Stimulated activated CD4-positive, alpha-beta T cell treated with anti-CD3 and anti-CD28 coated beads, Interleukin-12 subunit alpha, Interleukin-12 subunit beta, amount 100 ng/mL, for 4 hours (primary cell): ENCODE results near the gene HLA-F.

ENCODE experiments used
- DNase-seq: peaks from one replicate; pipeline ENCODE4 v3.0.0-alpha.2; 2020

HLA-F gene

DNA sequence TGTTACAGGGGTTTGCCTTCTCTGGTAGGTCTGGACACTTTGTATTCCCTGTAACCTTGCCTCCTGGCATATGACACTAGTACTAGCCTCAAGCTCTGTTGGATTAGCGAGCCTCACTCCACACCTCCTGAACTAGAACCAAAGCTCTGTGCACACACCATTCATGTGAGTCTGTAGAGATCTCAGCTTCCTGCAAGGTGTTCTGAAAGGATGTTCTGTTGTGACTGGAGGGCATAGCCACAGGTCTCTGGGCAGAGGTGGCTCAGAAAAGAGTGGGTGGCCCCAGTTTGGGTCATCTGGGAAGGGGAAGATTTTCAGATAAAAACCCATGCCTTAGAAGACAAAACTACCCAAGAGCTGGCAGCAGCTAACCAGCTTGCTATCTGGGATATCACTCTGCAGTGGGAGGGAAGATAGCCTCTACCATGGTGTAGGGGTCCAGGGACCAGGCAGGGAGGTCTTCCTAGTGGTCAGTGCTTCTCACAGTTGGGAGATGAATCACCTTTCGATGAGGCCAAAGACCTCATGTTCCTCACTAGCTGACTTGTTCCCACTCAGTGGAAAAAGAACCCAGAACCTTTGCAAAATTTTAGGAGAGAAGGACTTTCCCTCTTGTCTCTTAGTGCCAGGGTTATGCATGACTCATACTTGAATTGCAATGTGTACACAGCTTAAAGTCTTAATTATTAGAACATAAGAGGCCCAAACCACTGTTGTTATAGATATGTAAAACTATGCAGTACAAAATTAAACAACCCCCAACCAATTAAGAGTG lies 41.4 kb downstream of the HLA-F start:
- no peak for DNase-seq

DNA sequence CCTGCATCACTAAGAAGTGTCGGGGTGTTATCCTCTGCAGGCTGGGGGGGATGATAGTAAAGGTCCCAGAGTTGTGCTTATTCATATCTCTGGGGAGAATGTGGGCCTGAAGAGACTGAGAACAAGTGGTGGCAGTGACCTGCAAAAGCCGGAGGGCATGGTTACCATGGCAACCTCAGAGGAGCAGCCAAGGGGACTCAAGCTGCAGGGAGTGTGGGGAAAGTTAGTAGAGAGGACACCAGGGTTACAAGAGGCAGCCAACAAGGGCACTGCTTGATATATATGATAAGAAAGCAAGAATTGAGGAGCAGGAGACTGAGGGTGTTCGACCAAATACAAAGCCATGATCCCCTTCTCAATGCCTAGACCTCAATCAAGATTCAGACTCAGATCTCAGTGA lies 46.1 kb downstream of the HLA-F start:
- DNase-seq: no peak

DNA sequence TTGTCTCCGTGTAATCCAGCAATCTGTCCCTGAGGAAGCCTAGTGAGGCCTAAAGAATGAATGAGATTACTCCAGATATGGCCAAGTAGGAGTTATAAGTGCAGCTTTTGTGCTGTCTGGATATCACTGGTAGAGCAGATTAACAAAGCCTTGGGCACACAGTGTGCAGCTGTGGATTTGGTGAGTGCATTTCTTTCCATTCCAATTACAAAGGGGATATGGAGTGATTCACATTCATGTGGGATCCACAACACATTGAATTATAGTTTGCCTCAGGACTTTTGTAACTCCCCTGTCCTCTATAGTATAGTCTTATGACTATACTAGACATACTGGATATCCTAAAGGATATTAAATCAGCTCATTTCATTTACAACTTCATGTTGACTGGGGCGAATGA lies 47.1 kb downstream of the HLA-F start:
- no peak for DNase-seq

DNA sequence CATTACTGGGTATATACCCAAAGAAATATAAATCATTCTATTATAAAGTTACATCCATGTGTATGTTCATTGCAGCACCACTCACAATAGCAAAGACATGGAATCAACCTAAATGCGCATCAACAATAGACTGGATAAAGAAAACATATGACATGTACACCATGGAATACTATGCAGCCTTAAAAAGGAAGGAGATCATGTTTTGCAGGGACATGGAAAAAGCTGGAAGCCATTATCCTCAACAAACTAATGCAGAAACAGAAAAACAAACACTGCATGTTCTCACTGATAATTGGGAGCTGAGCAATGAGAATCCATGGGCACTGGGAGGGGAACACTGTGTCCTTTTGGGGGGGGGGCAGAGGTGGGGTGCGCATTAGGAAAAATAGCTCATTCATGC lies 53.5 kb downstream of the HLA-F start:
- DNase-seq: no peak
